SU-DHL-6 (cell line): ENCODE data around the gene NPB.

Experiments
- H2AFZ ChIP-seq: fragments of 200-600 bp; sonication (generic); 2 replicates; pipeline ENCODE4 v1.6.1; 2014; ENCODE audit warnings: low read depth, mild to moderate bottlenecking, moderate library complexity, mixed read lengths, antibody characterized with exemption, low read length; ENCODE audit not compliant: severe bottlenecking
- H3F3A ChIP-seq: fragments of 200-600 bp; shearing (Covaris generic); 2 replicates; pipeline ENCODE4 v1.6.0; 2016; ENCODE audit warnings: antibody characterized with exemption, mild to moderate bottlenecking; ENCODE audit not compliant: insufficient read depth
- H3K27ac ChIP-seq: fragments of 200-600 bp; sonication (generic); 2 replicates; pipeline ENCODE4 v1.5.1; 2016; ENCODE audit warnings: low read depth, mild to moderate bottlenecking, low read length, moderate library complexity, mixed read lengths
- H3K27me3 ChIP-seq: fragments of 200-600 bp; sonication (generic), shearing (Covaris generic); 2 replicates; pipeline ENCODE4 v1.6.0; 2014; ENCODE audit warnings: mild to moderate bottlenecking, low read length
- H3K36me3 ChIP-seq: fragments of 200-600 bp; sonication (generic); 2 replicates; pipeline ENCODE4 v1.6.1; 2014; ENCODE audit warnings: mild to moderate bottlenecking, low read length, mixed read lengths
- H3K4me2 ChIP-seq: fragments of 300-600, 200-600 bp; shearing (Covaris generic), sonication (generic); 2 replicates; pipeline ENCODE4 v1.6.0; 2014; ENCODE audit warnings: low read length, low read depth, mild to moderate bottlenecking; ENCODE audit not compliant: poor library complexity, severe bottlenecking
- H3K4me3 ChIP-seq: fragments of 200-600 bp; sonication (generic); 2 replicates; pipeline ENCODE4 v1.5.1; 2014; ENCODE audit warnings: antibody characterized with exemption, low read length, mild to moderate bottlenecking, mixed read lengths; ENCODE audit not compliant: insufficient read depth, poor library complexity, severe bottlenecking
- H3K79me2 ChIP-seq: fragments of 200-600 bp; sonication (generic); 2 replicates; pipeline ENCODE4 v1.6.1; 2014; ENCODE audit warnings: mild to moderate bottlenecking, low read length, moderate library complexity; ENCODE audit not compliant: insufficient read depth
- H3K9ac ChIP-seq: fragments of 200-600 bp; sonication (generic); 2 replicates; pipeline ENCODE4 v1.7.0; 2014; ENCODE audit warnings: mild to moderate bottlenecking, low read length
- H3K9me2 ChIP-seq: fragments of 200-600 bp; sonication (generic); replicated peaks from 2 replicates; pipeline ENCODE4 v1.6.1; 2014; ENCODE audit warnings: low read length; ENCODE audit not compliant: insufficient read depth
- H3K9me3 ChIP-seq: fragments of 200-600 bp; sonication (generic); 2 replicates; pipeline ENCODE4 v1.6.1; 2014; ENCODE audit warnings: low read length, mixed read lengths; ENCODE audit not compliant: insufficient read depth
- H4K20me1 ChIP-seq: fragments of 200-600 bp; sonication (generic); 2 replicates; pipeline ENCODE4 v1.6.1; 2014; ENCODE audit warnings: low read depth, mild to moderate bottlenecking, antibody characterized with exemption, low read length, moderate library complexity, mixed read lengths
- EZH2phosphoT487 ChIP-seq: fragments of 200-600 bp; sonication (generic), shearing (Covaris generic); conservative IDR thresholded peaks from 2 replicates; pipeline ENCODE4 v1.6.1; 2018; ENCODE audit warnings: mild to moderate bottlenecking, antibody characterized with exemption, low read length, moderate library complexity, mixed read lengths
- TF ChIP-seq, protein P1 (sequence below): fragments of 200-600 bp; sonication (generic); IDR thresholded peaks from one replicate; pipeline ENCODE4 v1.5.1; 2017; ENCODE audit warnings: antibody characterized with exemption, mild to moderate bottlenecking, low read length, moderate library complexity; ENCODE audit not compliant: insufficient read depth, poor library complexity, severe bottlenecking

Gene NPB

DNA sequence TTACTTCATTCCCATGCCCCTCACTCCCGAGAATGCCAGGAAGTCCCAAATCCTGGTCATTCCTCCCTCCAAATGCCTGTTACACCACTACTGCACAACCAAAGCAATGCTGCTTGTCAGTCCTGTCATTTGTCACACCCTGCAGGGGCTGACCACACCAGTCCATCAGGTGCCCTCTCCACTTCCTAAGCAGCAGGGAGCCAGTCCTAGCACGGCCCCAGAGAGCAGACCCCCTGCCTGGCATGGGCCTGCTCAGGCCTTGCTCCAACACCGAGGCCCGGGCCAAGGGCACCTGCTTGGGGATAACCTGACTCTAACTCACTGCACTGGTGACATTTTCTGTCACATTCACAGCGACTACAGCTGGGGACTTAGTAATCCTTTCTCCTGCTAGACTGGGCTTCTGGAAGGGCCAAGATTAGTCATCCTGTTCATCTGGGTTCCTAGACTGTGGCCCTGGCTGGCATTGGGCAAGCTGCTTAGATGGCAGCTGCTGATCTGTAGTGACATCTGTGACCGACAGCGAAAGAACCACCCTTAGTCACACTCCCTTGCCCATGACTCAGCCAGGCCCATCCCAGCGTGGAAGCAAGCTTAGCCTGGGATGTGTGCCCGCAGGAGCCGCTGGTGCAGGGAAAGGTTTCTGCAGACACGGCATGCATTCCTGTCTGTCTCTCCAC lies 16.0 kb upstream of the NPB start:
- Histone ChIP-seq H3K27me3 (no peaks in the 10 kb centered on the region), H3K9ac (no peak overlapping the region), H3K36me3 (peaks cover 35% of the 10 kb centered on the region), H3F3A (no peaks in the 10 kb centered on the region), H3K27ac (no peak overlapping the region), H3K4me2 (no peak overlapping the region), H3K9me3 (no peaks in the 10 kb centered on the region), H3K4me3 (no peak overlapping the region), H2AFZ (no peak overlapping the region), H3K9me2 (no peaks in the 10 kb centered on the region), H3K79me2 (peaks cover 60% of the 10 kb centered on the region), H4K20me1 (peaks cover 4% of the 10 kb centered on the region; the same call in 1 of the 2 replicates)
- TF ChIP-seq EZH2phosphoT487: no peak
- TF ChIP-seq, protein P1, sequence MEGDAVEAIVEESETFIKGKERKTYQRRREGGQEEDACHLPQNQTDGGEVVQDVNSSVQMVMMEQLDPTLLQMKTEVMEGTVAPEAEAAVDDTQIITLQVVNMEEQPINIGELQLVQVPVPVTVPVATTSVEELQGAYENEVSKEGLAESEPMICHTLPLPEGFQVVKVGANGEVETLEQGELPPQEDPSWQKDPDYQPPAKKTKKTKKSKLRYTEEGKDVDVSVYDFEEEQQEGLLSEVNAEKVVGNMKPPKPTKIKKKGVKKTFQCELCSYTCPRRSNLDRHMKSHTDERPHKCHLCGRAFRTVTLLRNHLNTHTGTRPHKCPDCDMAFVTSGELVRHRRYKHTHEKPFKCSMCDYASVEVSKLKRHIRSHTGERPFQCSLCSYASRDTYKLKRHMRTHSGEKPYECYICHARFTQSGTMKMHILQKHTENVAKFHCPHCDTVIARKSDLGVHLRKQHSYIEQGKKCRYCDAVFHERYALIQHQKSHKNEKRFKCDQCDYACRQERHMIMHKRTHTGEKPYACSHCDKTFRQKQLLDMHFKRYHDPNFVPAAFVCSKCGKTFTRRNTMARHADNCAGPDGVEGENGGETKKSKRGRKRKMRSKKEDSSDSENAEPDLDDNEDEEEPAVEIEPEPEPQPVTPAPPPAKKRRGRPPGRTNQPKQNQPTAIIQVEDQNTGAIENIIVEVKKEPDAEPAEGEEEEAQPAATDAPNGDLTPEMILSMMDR: no peak

DNA sequence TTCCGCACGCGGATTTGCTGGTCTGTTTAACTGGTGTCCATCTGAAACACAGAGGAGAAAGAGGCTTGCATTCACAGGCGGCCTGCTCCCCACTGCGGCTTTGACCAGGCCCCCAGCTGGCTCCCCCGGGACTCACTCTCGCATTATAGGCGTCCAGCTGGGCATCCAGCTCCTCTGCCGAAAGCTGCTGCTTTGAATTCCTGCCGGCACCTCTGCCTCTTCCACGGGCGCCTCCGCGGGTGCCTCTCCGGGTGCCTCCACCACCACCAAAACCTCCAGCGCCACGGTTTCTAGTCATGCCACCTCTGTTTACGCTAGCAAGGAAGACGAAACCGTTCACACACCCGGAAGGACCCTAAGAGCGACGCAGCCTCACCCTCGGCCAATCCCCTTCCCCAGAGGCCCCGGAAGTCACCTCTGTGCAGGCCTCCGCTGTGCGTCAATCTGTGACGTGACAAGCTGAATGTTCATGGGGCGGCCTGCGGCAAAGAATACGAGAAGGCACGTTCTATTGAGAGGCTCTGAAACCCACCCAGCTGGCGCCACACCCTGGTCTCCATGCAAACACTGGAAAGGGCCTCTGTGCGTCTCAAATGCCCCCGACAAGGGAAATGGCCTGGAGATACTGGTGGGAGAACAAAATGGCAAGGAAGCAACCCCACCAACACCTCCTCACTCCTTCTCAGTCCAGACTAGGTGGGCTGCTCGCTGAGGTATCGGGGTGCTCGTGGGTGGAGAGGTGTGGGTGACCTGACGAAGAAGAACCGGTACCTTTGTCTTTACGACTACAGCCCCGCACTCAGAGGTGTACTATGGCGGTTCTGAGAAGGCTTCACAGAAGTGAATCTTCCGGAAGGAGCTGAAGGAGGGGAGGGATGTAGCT lies 13.7 kb upstream of the NPB start:
- H3K4me2 ChIP-seq: no peak overlapping the region
- peaks cover 4% of the 10 kb centered on the region; the same call in 1 of the 2 replicates for H4K20me1 ChIP-seq
- no peaks in the 10 kb centered on the region for H3K9me3 ChIP-seq
- TF ChIP-seq, protein P1: no peak
- no peak for TF ChIP-seq EZH2phosphoT487
- H3K27ac ChIP-seq: no peak overlapping the region
- H3K4me3 ChIP-seq: no peak overlapping the region
- H2AFZ ChIP-seq: no peak overlapping the region
- H3K9me2 ChIP-seq: no peaks in the 10 kb centered on the region
- peaks cover 68% of the 10 kb centered on the region for H3K79me2 ChIP-seq
- H3K27me3 ChIP-seq: no peaks in the 10 kb centered on the region
- H3F3A ChIP-seq: peaks cover 8% of the 10 kb centered on the region
- H3K9ac ChIP-seq: no peak overlapping the region
- H3K36me3 ChIP-seq: peaks cover 30% of the 10 kb centered on the region

DNA sequence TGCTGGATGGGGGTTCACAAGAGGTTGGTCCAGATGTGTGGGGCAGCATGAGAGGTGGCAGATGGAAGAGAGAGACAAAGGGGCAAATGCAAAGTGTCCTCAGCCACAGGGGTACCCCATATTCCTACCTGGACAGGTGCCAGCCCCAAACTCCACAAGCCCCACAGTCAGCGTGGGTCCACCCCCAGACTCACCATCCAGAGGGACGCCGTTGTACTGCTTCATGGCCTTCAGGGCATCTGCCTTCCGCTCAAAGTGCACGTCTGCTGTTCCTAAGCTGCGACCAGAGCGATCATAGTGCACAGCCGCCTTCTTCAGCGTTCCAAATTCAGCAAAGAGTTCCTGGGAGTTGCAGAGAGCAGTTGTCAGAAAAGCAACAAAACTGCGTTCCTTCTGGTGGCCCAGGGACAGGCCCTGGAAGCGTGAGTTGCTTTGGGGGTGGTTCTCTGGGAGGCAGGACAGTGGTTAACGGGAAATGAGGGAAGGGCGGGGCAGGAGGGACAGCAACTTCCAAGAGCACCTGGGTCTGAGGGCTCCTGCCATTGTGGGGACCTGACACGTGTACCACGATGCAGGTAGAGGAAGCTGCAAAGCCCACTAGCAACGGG lies 12.9 kb upstream of the NPB start:
- no peak for TF ChIP-seq EZH2phosphoT487
- Histone ChIP-seq H3K9ac (no peak overlapping the region), H3K27me3 (no peaks in the 10 kb centered on the region), H3F3A (peaks cover 13% of the 10 kb centered on the region), H3K36me3 (peaks cover 30% of the 10 kb centered on the region), H3K4me3 (no peak overlapping the region), H3K9me3 (no peaks in the 10 kb centered on the region), H3K79me2 (peaks cover 68% of the 10 kb centered on the region), H4K20me1 (peaks cover 4% of the 10 kb centered on the region; the same call in 1 of the 2 replicates), H2AFZ (no peak overlapping the region), H3K27ac (no peak overlapping the region), H3K4me2 (no peak overlapping the region), H3K9me2 (no peaks in the 10 kb centered on the region)
